Upper lobe of right lung (tissue), 1 donor: ENCODE measurements around the gene RXRA. TPM values are rescaled to one million over a fixed set of nuclear protein-coding genes. Genes with fewer than 3 reads are reported as not detected.

Experiments used
- ATAC-seq: fragments of 200-7000 bp; cut with Tn5 transposase; one replicate; pipeline ENCODE4 v1.9.1; 2020; ENCODE audit warnings: mild to moderate bottlenecking, moderate library complexity
- DNase-seq: peaks from one replicate; pipeline ENCODE4 v3.0.0-alpha.2; 2020
- H3K27ac ChIP-seq: fragments of 200-600 bp; one replicate; pipeline ENCODE4 v1.8.0; 2022
- H3K27me3 ChIP-seq: fragments of 200-600 bp; one replicate; pipeline ENCODE4 v1.8.0; 2022; ENCODE audit warnings: mild to moderate bottlenecking
- H3K36me3 ChIP-seq: fragments of 200-600 bp; one replicate; pipeline ENCODE4 v1.8.0; 2022
- H3K4me1 ChIP-seq: fragments of 200-600 bp; one replicate; pipeline ENCODE4 v1.8.0; 2022
- H3K4me3 ChIP-seq: fragments of 200-600 bp; one replicate; pipeline ENCODE4 v1.8.0; 2022; ENCODE audit warnings: mild to moderate bottlenecking
- H3K9me3 ChIP-seq: fragments of 200-600 bp; one replicate; pipeline ENCODE4 v1.8.0; 2022
- intact Hi-C: fragments of 100-400 bp; cut with DNase I; formaldehyde crosslinking; loops from one replicate; pipeline ENCODE4 v1.11.0; 2022
- total RNA-seq: library from RNA; stranded (reverse); fragmentation: NEBNext Ultra II Directional; extraction: Animal tissue kit (Norgen Biotek cat#: 25700); gene quantifications from one replicate; pipeline ENCODE4 v1.2.1, GENCODE V29; 2021
- TF ChIP-seq, protein P1 (sequence below): fragments of 200-600 bp; IDR thresholded peaks from one replicate; pipeline ENCODE4 v1.8.0; 2022; ENCODE audit warnings: antibody characterized with exemption
- donor health status: DM: no; HTN: yes; CAD: no; lungs with severe emphysema.

RXRA gene
- total RNA-seq, 1 donor from 2014 or later, result 80.6 TPM

- no peaks in the 10 kb centered on the region for H3K36me3 ChIP-seq
- no peak overlapping the region for H3K4me3 ChIP-seq
- H3K9me3 ChIP-seq, result no peaks in the 10 kb centered on the region
- intact Hi-C loops, result no loop called here
- peaks cover 74% of the 10 kb centered on the region for H3K4me1 ChIP-seq
- TF ChIP-seq, protein P1, sequence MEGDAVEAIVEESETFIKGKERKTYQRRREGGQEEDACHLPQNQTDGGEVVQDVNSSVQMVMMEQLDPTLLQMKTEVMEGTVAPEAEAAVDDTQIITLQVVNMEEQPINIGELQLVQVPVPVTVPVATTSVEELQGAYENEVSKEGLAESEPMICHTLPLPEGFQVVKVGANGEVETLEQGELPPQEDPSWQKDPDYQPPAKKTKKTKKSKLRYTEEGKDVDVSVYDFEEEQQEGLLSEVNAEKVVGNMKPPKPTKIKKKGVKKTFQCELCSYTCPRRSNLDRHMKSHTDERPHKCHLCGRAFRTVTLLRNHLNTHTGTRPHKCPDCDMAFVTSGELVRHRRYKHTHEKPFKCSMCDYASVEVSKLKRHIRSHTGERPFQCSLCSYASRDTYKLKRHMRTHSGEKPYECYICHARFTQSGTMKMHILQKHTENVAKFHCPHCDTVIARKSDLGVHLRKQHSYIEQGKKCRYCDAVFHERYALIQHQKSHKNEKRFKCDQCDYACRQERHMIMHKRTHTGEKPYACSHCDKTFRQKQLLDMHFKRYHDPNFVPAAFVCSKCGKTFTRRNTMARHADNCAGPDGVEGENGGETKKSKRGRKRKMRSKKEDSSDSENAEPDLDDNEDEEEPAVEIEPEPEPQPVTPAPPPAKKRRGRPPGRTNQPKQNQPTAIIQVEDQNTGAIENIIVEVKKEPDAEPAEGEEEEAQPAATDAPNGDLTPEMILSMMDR, result no peak
- H3K27ac ChIP-seq, result no peak overlapping the region
- DNase-seq (no peak), ATAC-seq (peak; percentile 37)
- H3K27me3 ChIP-seq, result no peaks in the 10 kb centered on the region
Observed at GRCh38 chr9:134384811-134385479, 58.7 kb downstream of the RXRA start.

GRCh38 chr9:134385915-134386314, 59.7 kb downstream of the RXRA start:
- DNase-seq (no peak), ATAC-seq (no peak)
- TF ChIP-seq, protein P1, result no peak
- H3K27ac ChIP-seq, result no peak overlapping the region
- H3K36me3 ChIP-seq, result no peaks in the 10 kb centered on the region
- no peaks in the 10 kb centered on the region for H3K27me3 ChIP-seq
- intact Hi-C loops, result no loop called here
- peaks cover 76% of the 10 kb centered on the region for H3K4me1 ChIP-seq
- no peak overlapping the region for H3K4me3 ChIP-seq
- H3K9me3 ChIP-seq, result no peaks in the 10 kb centered on the region

- ATAC-seq (peak; percentile 53), DNase-seq (no peak)
- Histone ChIP-seq H3K4me1 (peaks cover 78% of the 10 kb centered on the region), H3K36me3 (no peaks in the 10 kb centered on the region), H3K27ac (no peak overlapping the region), H3K27me3 (no peaks in the 10 kb centered on the region), H3K9me3 (no peaks in the 10 kb centered on the region), H3K4me3 (no peak overlapping the region)
- TF ChIP-seq, protein P1, result no peak
- intact Hi-C loops, result no loop called here
Observed at GRCh38 chr9:134386951-134387831, 60.9 kb downstream of the RXRA start.

- H3K9me3 ChIP-seq, result no peaks in the 10 kb centered on the region
- TF ChIP-seq, protein P1, result no peak
- H3K36me3 ChIP-seq, result no peaks in the 10 kb centered on the region
- H3K4me3 ChIP-seq, result no peak overlapping the region
- intact Hi-C loops, result no loop called here
- no peak for DNase-seq
- ATAC-seq, result no peak
- H3K27me3 ChIP-seq, result no peaks in the 10 kb centered on the region
- peaks cover 78% of the 10 kb centered on the region for H3K4me1 ChIP-seq
- H3K27ac ChIP-seq, result no peak overlapping the region
Observed at GRCh38 chr9:134388289-134388808, 62.1 kb downstream of the RXRA start.

DNA sequence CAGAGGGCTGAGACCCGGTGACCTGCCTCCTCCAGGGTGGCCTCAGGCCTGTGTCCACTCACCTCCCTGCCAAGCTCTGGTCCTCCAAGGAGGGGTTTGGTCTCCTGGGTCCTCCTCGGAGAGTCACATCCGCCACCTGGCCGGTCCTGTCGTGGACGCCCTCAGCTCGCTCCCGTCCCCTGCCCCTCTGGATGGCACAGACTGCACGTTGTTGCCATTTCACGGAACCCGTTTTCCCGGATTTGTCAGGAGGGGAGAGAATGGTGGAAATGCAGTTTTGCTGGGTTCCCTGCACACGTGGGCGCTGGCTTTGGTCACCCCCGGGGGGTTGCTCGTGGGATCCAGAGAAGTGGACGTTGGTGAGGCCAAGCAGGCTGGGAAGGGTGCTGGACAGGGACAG, 62.7 kb downstream of the RXRA start:
- peaks cover 78% of the 10 kb centered on the region for H3K4me1 ChIP-seq
- ATAC-seq (no peak), DNase-seq (no peak)
- TF ChIP-seq, protein P1, result no peak
- H3K9me3 ChIP-seq, result no peaks in the 10 kb centered on the region
- no peaks in the 10 kb centered on the region for H3K27me3 ChIP-seq
- H3K27ac ChIP-seq, result no peak overlapping the region
- H3K36me3 ChIP-seq, result no peaks in the 10 kb centered on the region
- H3K4me3 ChIP-seq, result no peak overlapping the region
- intact Hi-C loops, result no loop called here
